Endothelial cell (in vitro differentiated cells): ENCODE data around the gene TRIO. TPM values are rescaled to one million over a fixed set of nuclear protein-coding genes. Genes with fewer than 3 reads are reported as not detected.

Experiments
- DNase-seq: peaks from one replicate; pipeline ENCODE4 v3.0.0; 2021; ENCODE audit warnings: low spot score
- H3K27ac Mint-ChIP-seq: one replicate; pipeline ENCODE4 v1.8.0; 2021; ENCODE audit warnings: mixed read lengths, inconsistent platforms; ENCODE audit not compliant: unreplicated experiment
- H3K27me3 Mint-ChIP-seq: one replicate; pipeline ENCODE4 v1.8.0; 2021; ENCODE audit warnings: mild to moderate bottlenecking, moderate library complexity, mixed read lengths, inconsistent platforms; ENCODE audit not compliant: unreplicated experiment
- H3K36me3 Mint-ChIP-seq: one replicate; pipeline ENCODE4 v1.8.0; 2021; ENCODE audit warnings: mild to moderate bottlenecking, low read depth, mixed read lengths, inconsistent platforms; ENCODE audit not compliant: unreplicated experiment
- H3K4me1 Mint-ChIP-seq: one replicate; pipeline ENCODE4 v1.8.0; 2021; ENCODE audit warnings: mild to moderate bottlenecking, mixed read lengths, inconsistent platforms; ENCODE audit not compliant: unreplicated experiment
- H3K4me3 Mint-ChIP-seq: one replicate; pipeline ENCODE4 v1.8.0; 2021; ENCODE audit warnings: mild to moderate bottlenecking, mixed read lengths, inconsistent platforms; ENCODE audit not compliant: unreplicated experiment
- H3K9me3 Mint-ChIP-seq: one replicate; pipeline ENCODE4 v1.8.0; 2021; ENCODE audit warnings: mixed read lengths, inconsistent platforms; ENCODE audit not compliant: unreplicated experiment
- CTCF ChIP-seq: fragments of 200-600 bp; sonication (generic); IDR thresholded peaks from one replicate; pipeline ENCODE4 v1.5.0; 2021; ENCODE audit warnings: antibody characterized with exemption; ENCODE audit not compliant: unreplicated experiment
- total RNA-seq: library from RNA; stranded (reverse); fragmentation: NEBNext Ultra II Directional; extraction: Animal tissue kit (Norgen Biotek cat#: 25700); gene quantifications from one replicate; pipeline ENCODE4 v1.2.1, GENCODE V29; 2021; ENCODE audit not compliant: unreplicated experiment

Gene TRIO
- total RNA-seq, 1 donor from 2014 or later = 229 TPM

GRCh38 chr5:14358536-14358935 lies 215.4 kb downstream of the TRIO start:
- DNase-seq = no peak
- no peak for TF ChIP-seq CTCF
- Mint-ChIP-seq H3K9me3 (no peaks in the 10 kb centered on the region), H3K27ac (peak overlapping the region; percentile 81), H3K36me3 (peaks cover 10% of the 10 kb centered on the region), H3K27me3 (peaks cover 14% of the 10 kb centered on the region), H3K4me1 (peaks cover 67% of the 10 kb centered on the region), H3K4me3 (peak overlapping the region; percentile 88)

GRCh38 chr5:14359069-14360043 lies 216.2 kb downstream of the TRIO start:
- Mint-ChIP-seq H3K4me3 (peak overlapping the region; percentile 88), H3K27ac (peak overlapping the region; percentile 68), H3K4me1 (peaks cover 65% of the 10 kb centered on the region), H3K36me3 (peaks cover 18% of the 10 kb centered on the region), H3K27me3 (peaks cover 13% of the 10 kb centered on the region), H3K9me3 (no peaks in the 10 kb centered on the region)
- TF ChIP-seq CTCF = no peak
- peak; percentile 19 for DNase-seq

- Mint-ChIP-seq H3K27ac (no peak overlapping the region), H3K4me1 (peaks cover 50% of the 10 kb centered on the region), H3K27me3 (peaks cover 11% of the 10 kb centered on the region), H3K4me3 (no peak overlapping the region), H3K36me3 (peaks cover 41% of the 10 kb centered on the region), H3K9me3 (no peaks in the 10 kb centered on the region)
- DNase-seq = no peak
- TF ChIP-seq CTCF = no peak
These were observed 219.3 kb downstream of the TRIO start for GRCh38 chr5:14362491-14362890.

GRCh38 chr5:14364096-14364495 lies 221.0 kb downstream of the TRIO start:
- Mint-ChIP-seq H3K27me3 (peaks cover 11% of the 10 kb centered on the region), H3K9me3 (no peaks in the 10 kb centered on the region), H3K27ac (no peak overlapping the region), H3K36me3 (peaks cover 49% of the 10 kb centered on the region), H3K4me3 (no peak overlapping the region), H3K4me1 (peaks cover 39% of the 10 kb centered on the region)
- TF ChIP-seq CTCF = no peak
- no peak for DNase-seq
